Breast epithelium (tissue), 4 donors: ENCODE results near the gene ICAM2. TPM values are rescaled to one million over a fixed set of nuclear protein-coding genes. Genes with fewer than 3 reads are reported as not detected.

Experiments
- DNase-seq, 2 donors: peaks; one replicate each; pipeline ENCODE4 v3.0.0-alpha.2; 2019; ENCODE audit warnings: low spot score in 2 of 2
- H3K27ac ChIP-seq, 2 donors: fragments of 200-600 bp; sonication (generic) in 1 of 2; one replicate each; pipeline ENCODE4 v1.5.1; 2016 to 2019; ENCODE audit warnings: mild to moderate bottlenecking in 1 of 2
- H3K27me3 ChIP-seq, 2 donors: fragments of 200-600 bp; sonication (generic) in 1 of 2; one replicate each; pipeline versions ENCODE4 v1.5.1 to v1.6.0; 2017 to 2019; ENCODE audit warnings: control low read depth in 1 of 2, mild to moderate bottlenecking in 1 of 2
- H3K36me3 ChIP-seq: fragments of 200-600 bp; one replicate; pipeline ENCODE4 v1.5.1; 2019
- H3K4me1 ChIP-seq, 2 donors: fragments of 200-600 bp; sonication (generic); one replicate each; pipeline ENCODE4 v1.5.1; 2016 to 2019; ENCODE audit warnings: control low read depth in 1 of 2
- H3K4me3 ChIP-seq, 3 donors: fragments of 200-600 bp; sonication (generic); 1 replicate in 2 of 3; 2 replicates in 1 of 3; pipeline ENCODE4 v1.5.1; 2016 to 2019; ENCODE audit warnings: mild to moderate bottlenecking in 3 of 3, moderate library complexity in 2 of 3
- H3K9me3 ChIP-seq, 2 donors: fragments of 200-600 bp; sonication (generic) in 1 of 2; one replicate each; pipeline ENCODE4 v1.5.1; 2016 to 2019; ENCODE audit warnings: control low read depth in 1 of 2
- POLR2A ChIP-seq: fragments of 450-650 bp; IDR thresholded peaks from one replicate; pipeline ENCODE4 v1.6.1; 2016; ENCODE audit warnings: antibody characterized with exemption, mild to moderate bottlenecking, moderate library complexity
- POLR2AphosphoS5 ChIP-seq, 3 donors: sonication (generic); formaldehyde crosslinking; IDR thresholded peaks; one replicate each; pipeline ENCODE4 v1.6.1; 2017; ENCODE audit warnings: antibody characterized with exemption in 3 of 3
- intact Hi-C: fragments of 100-400 bp; cut with DNase I; formaldehyde crosslinking; loops from one replicate; pipeline ENCODE4 v1.15.1; 2023; ENCODE audit warnings: low total_unique reads
- total RNA-seq, 3 donors: library from RNA; depleted of rRNA; stranded (reverse); fragments of >200 nt; gene quantifications; one replicate each; pipeline ENCODE4 v1.1.0, GENCODE V29; 2016
- TF ChIP-seq, protein P1 (sequence below), 3 donors: fragments of 450-650 bp; IDR thresholded peaks; one replicate each; pipeline ENCODE4 v1.5.1; 2016 to 2017; ENCODE audit warnings: antibody characterized with exemption in 3 of 3, mild to moderate bottlenecking in 3 of 3, moderate library complexity in 3 of 3

The ICAM2 gene
- total RNA-seq, 3 donors from 2014 or later = 26.1 to 106 (median 32.2) TPM

DNA sequence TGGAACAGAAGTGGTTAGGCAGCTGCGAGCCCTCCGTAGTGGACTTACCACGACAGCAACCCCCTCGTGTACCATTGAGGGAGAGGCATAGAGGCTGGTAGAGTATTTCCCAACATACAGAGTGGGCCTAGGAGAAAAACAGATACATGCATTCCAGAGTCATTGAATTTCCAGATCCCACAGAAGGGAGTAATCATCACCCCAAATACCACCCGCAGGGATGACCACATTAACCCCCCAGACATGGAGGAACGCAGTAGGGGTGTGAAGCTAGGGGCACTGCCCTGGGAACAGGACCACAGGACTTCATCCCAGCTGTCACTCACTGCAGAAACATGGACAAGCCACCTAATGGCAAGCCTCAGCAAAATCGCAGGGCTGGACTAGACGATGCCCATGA is 44.7 kb upstream of the ICAM2 start:
- peaks cover 10 to 14% of the 10 kb centered on the region in 2 donors for H3K9me3 ChIP-seq
- H3K36me3 ChIP-seq = peaks cover 14% of the 10 kb centered on the region
- DNase-seq = no peak
- H3K4me1 ChIP-seq = no peaks in the 10 kb centered on the region
- no peak overlapping the region for H3K27ac ChIP-seq
- TF ChIP-seq POLR2AphosphoS5 (IDR thresholded peaks at IDR 0.05) (no peak), POLR2A (no peak)
- TF ChIP-seq, protein P1, sequence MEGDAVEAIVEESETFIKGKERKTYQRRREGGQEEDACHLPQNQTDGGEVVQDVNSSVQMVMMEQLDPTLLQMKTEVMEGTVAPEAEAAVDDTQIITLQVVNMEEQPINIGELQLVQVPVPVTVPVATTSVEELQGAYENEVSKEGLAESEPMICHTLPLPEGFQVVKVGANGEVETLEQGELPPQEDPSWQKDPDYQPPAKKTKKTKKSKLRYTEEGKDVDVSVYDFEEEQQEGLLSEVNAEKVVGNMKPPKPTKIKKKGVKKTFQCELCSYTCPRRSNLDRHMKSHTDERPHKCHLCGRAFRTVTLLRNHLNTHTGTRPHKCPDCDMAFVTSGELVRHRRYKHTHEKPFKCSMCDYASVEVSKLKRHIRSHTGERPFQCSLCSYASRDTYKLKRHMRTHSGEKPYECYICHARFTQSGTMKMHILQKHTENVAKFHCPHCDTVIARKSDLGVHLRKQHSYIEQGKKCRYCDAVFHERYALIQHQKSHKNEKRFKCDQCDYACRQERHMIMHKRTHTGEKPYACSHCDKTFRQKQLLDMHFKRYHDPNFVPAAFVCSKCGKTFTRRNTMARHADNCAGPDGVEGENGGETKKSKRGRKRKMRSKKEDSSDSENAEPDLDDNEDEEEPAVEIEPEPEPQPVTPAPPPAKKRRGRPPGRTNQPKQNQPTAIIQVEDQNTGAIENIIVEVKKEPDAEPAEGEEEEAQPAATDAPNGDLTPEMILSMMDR (IDR thresholded peaks at IDR 0.05) = no peak
- no peak overlapping the region for H3K4me3 ChIP-seq
- intact Hi-C loops = no loop called here
- H3K27me3 ChIP-seq = no peaks in the 10 kb centered on the region

DNA sequence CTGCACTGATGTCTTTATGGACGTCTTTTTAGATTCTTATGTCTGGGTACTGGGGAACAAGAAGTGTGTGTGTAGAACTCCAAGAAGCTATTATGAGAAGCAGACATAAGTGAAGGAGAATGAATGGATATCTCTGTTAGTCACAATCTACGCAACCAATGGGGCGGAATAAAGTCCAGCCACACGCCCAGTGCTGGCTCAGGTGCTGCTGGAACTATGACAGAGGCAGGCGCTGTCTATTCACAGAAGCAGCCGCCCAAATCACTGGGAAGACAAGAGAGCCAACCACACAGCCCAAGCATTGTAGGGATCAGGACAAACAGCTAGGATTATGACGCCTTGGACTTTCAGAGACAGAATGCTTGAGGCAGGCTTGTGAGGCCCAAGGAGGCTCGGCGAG is 43.9 kb upstream of the ICAM2 start:
- TF ChIP-seq POLR2AphosphoS5 (IDR thresholded peaks at IDR 0.05) (no peak), POLR2A (no peak)
- TF ChIP-seq, protein P1 (IDR thresholded peaks at IDR 0.05) = no peak
- H3K27ac ChIP-seq = no peak overlapping the region
- H3K9me3 ChIP-seq = peaks cover 5 to 8% of the 10 kb centered on the region in 2 donors
- intact Hi-C loops = no loop called here
- H3K4me1 ChIP-seq = no peaks in the 10 kb centered on the region
- H3K27me3 ChIP-seq = no peaks in the 10 kb centered on the region
- no peak for DNase-seq
- peaks cover 12% of the 10 kb centered on the region for H3K36me3 ChIP-seq
- H3K4me3 ChIP-seq = no peak overlapping the region

DNA sequence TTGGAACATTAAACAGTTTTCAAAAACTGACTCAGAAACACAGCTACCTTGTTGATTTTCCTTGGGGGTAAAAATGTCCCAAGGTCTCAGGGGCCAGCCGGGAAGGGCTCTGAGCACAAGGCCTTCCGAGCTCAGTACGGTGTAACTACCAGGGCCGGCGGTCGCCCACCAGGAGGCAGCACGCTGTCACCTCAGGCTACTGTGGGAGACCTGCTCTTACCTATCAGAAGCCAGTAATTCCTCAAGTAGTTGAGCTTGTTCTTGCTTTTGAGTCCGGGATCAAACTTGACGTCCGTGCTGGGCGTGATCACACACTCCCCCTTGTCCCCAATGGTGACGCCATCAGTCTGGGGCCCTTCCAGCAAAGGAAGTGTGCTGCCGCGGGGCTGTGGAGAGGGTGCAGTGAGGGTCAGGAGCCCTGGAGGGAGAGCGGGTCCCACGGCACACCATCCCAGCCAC is 43.4 kb upstream of the ICAM2 start:
- no peak for TF ChIP-seq POLR2AphosphoS5 (IDR thresholded peaks at IDR 0.05)
- TF ChIP-seq, protein P1 (IDR thresholded peaks at IDR 0.05) = peak in 2 of 3 donors; percentile 30 to 36
- no peak for TF ChIP-seq POLR2A
- intact Hi-C loops = no loop called here
- no peaks in the 10 kb centered on the region for H3K27me3 ChIP-seq
- H3K4me3 ChIP-seq = no peak overlapping the region
- DNase-seq = no peak
- H3K36me3 ChIP-seq = peaks cover 7% of the 10 kb centered on the region
- H3K9me3 ChIP-seq = peaks cover 0 to 3% of the 10 kb centered on the region in 2 donors
- no peaks in the 10 kb centered on the region for H3K4me1 ChIP-seq
- no peak overlapping the region for H3K27ac ChIP-seq

DNA sequence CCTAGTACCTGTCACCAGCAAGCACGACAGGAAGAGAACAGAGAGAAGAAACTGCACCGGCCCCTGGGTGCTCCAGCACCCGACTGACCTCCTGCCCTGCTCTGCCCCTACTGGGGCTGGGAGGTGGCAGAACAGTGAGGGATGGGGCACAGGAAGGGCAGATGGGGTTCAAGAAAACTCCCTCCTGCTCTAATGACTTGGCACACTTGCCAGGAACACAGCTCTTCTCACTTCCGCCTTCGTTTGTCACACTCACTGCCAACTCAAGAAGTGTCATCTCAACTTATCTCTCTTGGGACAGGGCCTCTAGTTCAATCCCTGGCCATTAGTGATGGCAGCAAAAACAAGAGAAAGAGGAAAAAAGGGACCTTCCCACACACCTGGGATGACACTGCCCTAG is 42.7 kb upstream of the ICAM2 start:
- Histone ChIP-seq H3K27ac (no peak overlapping the region), H3K4me3 (no peak overlapping the region), H3K9me3 (no peaks in the 10 kb centered on the region), H3K27me3 (no peaks in the 10 kb centered on the region), H3K36me3 (no peaks in the 10 kb centered on the region), H3K4me1 (no peaks in the 10 kb centered on the region)
- no peak for DNase-seq
- TF ChIP-seq, protein P1 (IDR thresholded peaks at IDR 0.05) = no peak
- TF ChIP-seq POLR2A (no peak), POLR2AphosphoS5 (IDR thresholded peaks at IDR 0.05) (no peak)
- intact Hi-C loops = no loop called here

DNA sequence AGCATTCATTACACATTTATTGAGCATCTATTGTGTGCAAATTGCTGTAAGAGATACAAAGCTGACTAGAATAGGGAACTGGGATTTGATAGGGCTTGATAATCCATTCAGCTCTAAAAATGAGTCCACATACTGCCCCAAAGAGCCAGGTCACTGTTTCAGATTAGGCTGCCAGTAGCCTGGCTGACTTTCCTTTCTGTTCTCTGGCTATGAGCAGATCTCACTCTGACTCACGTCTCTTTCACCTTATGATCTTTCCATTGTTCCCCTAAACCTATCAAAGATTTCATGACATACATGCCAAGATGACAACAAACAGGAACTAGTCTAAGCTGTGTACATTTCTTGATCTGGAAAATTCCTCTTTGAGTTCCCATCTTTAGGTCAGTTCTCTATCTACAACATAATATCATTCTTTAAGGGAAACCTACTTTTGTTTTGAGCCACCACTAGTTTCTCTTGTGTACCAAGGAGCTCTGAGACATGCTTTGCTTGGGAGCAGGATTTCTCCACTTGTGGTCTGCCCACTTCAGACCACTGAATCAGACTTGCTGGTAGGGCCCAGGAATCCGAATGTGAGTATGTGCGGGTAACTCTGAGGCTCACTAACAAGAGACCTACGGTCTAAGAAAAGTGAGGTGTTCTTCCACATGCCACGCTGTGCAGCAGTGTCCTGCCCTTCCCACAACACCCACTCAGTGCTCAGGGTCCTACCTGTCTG is 40.9 kb upstream of the ICAM2 start:
- Histone ChIP-seq H3K4me3 (no peak overlapping the region), H3K9me3 (no peaks in the 10 kb centered on the region), H3K27me3 (no peaks in the 10 kb centered on the region), H3K36me3 (no peaks in the 10 kb centered on the region), H3K4me1 (no peaks in the 10 kb centered on the region), H3K27ac (peak overlapping the region in 1 of 2 donors; percentile 30)
- TF ChIP-seq POLR2AphosphoS5 (IDR thresholded peaks at IDR 0.05) = no peak
- TF ChIP-seq POLR2A = no peak
- intact Hi-C loops = no loop called here
- no peak for DNase-seq
